Heart right ventricle (tissue), 16 donors: Measurements from ENCODE around the gene FRMD4B. TPM values are rescaled to one million over a fixed set of nuclear protein-coding genes. Genes with fewer than 3 reads are reported as not detected.

Experiments used
- ATAC-seq, 8 donors: fragments of 200-7000 bp; cut with Tn5 transposase; one replicate each; pipeline ENCODE4 v1.9.1; 2020; ENCODE audit warnings: mild to moderate bottlenecking in 8 of 8, moderate library complexity in 8 of 8, moderate number of reproducible peaks in 1 of 8
- DNase-seq, 2 donors: peaks; one replicate each; pipeline ENCODE4 v3.0.0-alpha.2; 2020
- H3K27ac ChIP-seq, 10 donors: fragments of 200-600 bp; sonication (generic) in 2 of 10; one replicate each; pipeline versions ENCODE4 v1.5.0 to v1.8.0; 2020 to 2022; ENCODE audit warnings: mild to moderate bottlenecking in 3 of 10
- H3K27me3 ChIP-seq, 7 donors: fragments of 200-600 bp; one replicate each; pipeline ENCODE4 v1.8.0; 2021 to 2022; ENCODE audit warnings: mild to moderate bottlenecking in 2 of 7
- H3K36me3 ChIP-seq, 9 donors: fragments of 200-600 bp; sonication (generic) in 1 of 9; one replicate each; pipeline versions ENCODE4 v1.5.0 to v1.8.0; 2020 to 2022; ENCODE audit warnings: mild to moderate bottlenecking in 2 of 9
- H3K4me1 ChIP-seq, 9 donors: fragments of 200-600 bp; sonication (generic) in 1 of 9; one replicate each; pipeline versions ENCODE4 v1.5.0 to v1.8.0; 2020 to 2022; ENCODE audit warnings: mild to moderate bottlenecking in 4 of 9
- H3K4me3 ChIP-seq, 10 donors: fragments of 200-600 bp; sonication (generic) in 2 of 10; one replicate each; pipeline versions ENCODE4 v1.5.0 to v1.8.0; 2020 to 2022; ENCODE audit warnings: mild to moderate bottlenecking in 7 of 10, moderate library complexity in 2 of 10
- H3K9me3 ChIP-seq, 11 donors: fragments of 200-600 bp in 10 of 11; sonication (generic) in 2 of 11; one replicate each; pipeline versions ENCODE4 v1.5.0 to v1.8.0; 2013 to 2022; ENCODE audit warnings: mild to moderate bottlenecking in 2 of 11, control low read depth in 1 of 11, moderate library complexity in 1 of 11
- WGBS, 2 donors: extraction: QIAGEN DNeasy Blood & Tissue Kit; methylation state at CpG; one replicate each; pipeline ENCODE4 v1.1.7; 2013; ENCODE audit warnings: inconsistent platforms in 1 of 2; 5-methylcytosine and 5-hydroxymethylcytosine counted together
- intact Hi-C, 10 donors: fragments of 100-400 bp; cut with DNase I; formaldehyde crosslinking; loops; one replicate each; pipeline versions ENCODE4 v1.11.1 to v1.14.2; 2022
- polyA plus RNA-seq, 2 donors: library from polyadenylated mRNA; stranded (reverse); fragments of 200-250 nt; gene quantifications; one replicate each; pipeline ENCODE4 v1.2.3, GENCODE V29; 2013
- total RNA-seq, 10 donors: library from RNA; stranded (reverse); fragmentation: NEBNext Ultra II Directional in 3 of 10; extraction: Animal tissue kit (Norgen Biotek cat#: 25700) in 3 of 10; gene quantifications; one replicate each; pipeline versions ENCODE4 v1.2.1 to v1.2.4, GENCODE V29; 2021 to 2023
- TF ChIP-seq, protein P1 (sequence below), 9 donors: fragments of 200-600 bp; sonication (generic) in 2 of 9; IDR thresholded peaks; one replicate each; pipeline versions ENCODE4 v1.5.0 to v1.8.0; 2021 to 2022; ENCODE audit warnings: antibody characterized with exemption in 9 of 9, mild to moderate bottlenecking in 5 of 9, moderate library complexity in 1 of 9
- donor health status: Arrhythmogenic right ventricular cardiomyopathy.
- donor health status: ischemic (EF 13 %, LVEDD 7.1; RV severe dilation, severe dysfunction).
- donor health status: healthy with polysubstance abuse.
- donor health status: DM: no; HTN: yes; CAD: no.
- donor health status: DM: no; HTN: no; CAD: no.
- donor health status: ischemic (EF 25% LVEDD 6.9; RV normal size, moderate dysfunction).
- donor health status: ischemic (EF 25% LVEDD 5.7; RV mildly dilated, moderate dysfunction).
- donor health status: healthy.
- donor health status: DM: yes; HTN: yes; CAD: no.
- donor health status: Ischemic cardiomyopathy.
- donor health status: ischemic (EF 35%, LVEDD 5.7; RV mildly dilated, moderate dysfunction).
- donor health status: nonischemic (EF 11% LVEDD 7.7; RV severe dilation, severe dysfunction).
- donor health status: DM: yes; HTN: yes; CAD: no.
- donor health status: PGD.
- donor health status: ischemic (EF 29% LVEDD 5.4; RV normal size, mild dysfunction).
- donor health status: nonischemic (EF 23%, LVEDD 6.1; RV moderate dilation, normal function).

FRMD4B gene
- total and polyA plus RNA-seq, 12 donors, result 4.1 to 31.0 (median 16.7) TPM

DNA sequence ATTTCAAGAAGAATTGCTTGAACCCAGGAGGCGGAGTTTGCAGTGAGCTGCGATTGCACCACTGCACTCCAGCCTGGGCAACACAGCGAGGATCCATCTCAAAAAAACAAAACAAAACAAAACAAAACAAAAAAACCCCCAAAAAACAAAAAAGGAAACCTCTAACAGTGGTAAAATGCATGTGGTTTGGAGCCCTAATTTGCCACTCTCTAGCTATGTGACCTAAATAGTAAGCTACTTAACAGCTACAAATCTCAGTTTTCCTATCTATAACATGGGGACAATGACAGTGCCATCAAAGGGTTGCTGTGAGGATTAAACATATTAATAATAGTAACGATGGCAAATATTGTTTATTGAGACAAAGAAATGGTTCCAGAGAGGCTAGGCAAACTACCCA is 144.1 kb downstream of the FRMD4B start:
- TF ChIP-seq, protein P1, sequence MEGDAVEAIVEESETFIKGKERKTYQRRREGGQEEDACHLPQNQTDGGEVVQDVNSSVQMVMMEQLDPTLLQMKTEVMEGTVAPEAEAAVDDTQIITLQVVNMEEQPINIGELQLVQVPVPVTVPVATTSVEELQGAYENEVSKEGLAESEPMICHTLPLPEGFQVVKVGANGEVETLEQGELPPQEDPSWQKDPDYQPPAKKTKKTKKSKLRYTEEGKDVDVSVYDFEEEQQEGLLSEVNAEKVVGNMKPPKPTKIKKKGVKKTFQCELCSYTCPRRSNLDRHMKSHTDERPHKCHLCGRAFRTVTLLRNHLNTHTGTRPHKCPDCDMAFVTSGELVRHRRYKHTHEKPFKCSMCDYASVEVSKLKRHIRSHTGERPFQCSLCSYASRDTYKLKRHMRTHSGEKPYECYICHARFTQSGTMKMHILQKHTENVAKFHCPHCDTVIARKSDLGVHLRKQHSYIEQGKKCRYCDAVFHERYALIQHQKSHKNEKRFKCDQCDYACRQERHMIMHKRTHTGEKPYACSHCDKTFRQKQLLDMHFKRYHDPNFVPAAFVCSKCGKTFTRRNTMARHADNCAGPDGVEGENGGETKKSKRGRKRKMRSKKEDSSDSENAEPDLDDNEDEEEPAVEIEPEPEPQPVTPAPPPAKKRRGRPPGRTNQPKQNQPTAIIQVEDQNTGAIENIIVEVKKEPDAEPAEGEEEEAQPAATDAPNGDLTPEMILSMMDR (IDR thresholded peaks at IDR 0.05), result no peak
- Histone ChIP-seq H3K27ac (peak overlapping the region in 1 of 10 donors; percentile 11), H3K4me1 (peaks cover 5 to 45% (median 24%) of the 10 kb centered on the region in 9 donors), H3K27me3 (no peaks in the 10 kb centered on the region), H3K36me3 (peaks cover 0 to 5% (median 0%) of the 10 kb centered on the region in 9 donors), H3K9me3 (no peaks in the 10 kb centered on the region), H3K4me3 (no peak overlapping the region)
- DNase-seq, result no peak
- ATAC-seq, result no peak
- intact Hi-C loops, result loop anchor here in 3 of 10 donors (2.0 to 5.0 kb wide), 4 partner anchors 19 to 51 kb away; no protein-coding TSS in a partner anchor
- WGBS, 2 donors, result 93 to 97% methylated on average over 4 of the region's 4 CpGs

DNA sequence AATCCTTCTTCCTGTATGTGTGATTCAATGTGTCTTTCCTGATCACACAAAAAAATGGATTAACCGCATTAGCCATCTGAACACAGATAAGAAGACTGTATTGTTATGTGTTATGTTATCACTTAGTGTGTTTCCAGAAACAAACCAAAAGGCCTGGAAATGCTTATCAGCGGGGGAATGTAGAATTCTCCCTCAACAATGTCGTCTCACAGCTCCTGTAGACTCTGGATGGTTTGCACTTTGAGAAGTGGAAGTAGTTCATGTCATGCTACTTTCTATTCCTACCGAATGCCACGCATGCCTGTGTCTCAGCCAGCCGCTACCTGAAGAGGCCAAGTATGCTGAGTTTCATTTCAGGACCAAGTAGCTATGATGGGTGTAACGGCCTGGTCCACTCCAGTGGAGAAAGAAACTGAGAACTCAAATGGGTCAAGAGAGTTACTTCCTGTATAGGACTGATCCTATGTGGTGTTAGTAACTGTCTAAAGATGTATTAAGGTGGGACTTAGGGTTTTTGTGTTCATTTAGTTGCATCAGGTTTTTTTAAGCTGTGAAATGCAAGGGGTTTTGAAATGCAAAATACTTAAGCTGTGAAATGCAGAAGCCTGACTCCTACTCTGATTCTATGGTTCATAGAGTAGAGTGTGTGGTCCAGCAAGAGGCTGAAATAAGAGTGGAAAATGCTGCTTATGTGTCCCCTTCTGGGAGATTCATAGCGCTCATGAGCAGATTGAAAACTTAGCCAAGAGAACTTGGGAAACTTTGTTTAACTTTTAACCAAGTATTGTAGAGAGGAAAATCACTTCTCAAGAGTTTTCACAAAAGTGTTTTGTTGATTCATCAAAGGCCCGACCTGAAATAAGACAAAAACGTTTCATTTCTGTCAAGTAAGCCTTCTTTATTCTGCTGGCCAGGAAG is 145.0 kb downstream of the FRMD4B start:
- ATAC-seq (no peak), DNase-seq (no peak)
- 56 to 65% methylated on average over 10 of the region's 10 CpGs for WGBS, 2 donors
- H3K4me1 ChIP-seq, result peaks cover 5 to 52% (median 24%) of the 10 kb centered on the region in 9 donors
- TF ChIP-seq, protein P1 (IDR thresholded peaks at IDR 0.05), result no peak
- H3K4me3 ChIP-seq, result no peak overlapping the region
- H3K27ac ChIP-seq, result peak overlapping the region in 1 of 10 donors; percentile 11
- intact Hi-C loops, result loop anchor here in 2 of 10 donors (5.0 kb wide), 3 partner anchors 39 to 51 kb away; no protein-coding TSS in a partner anchor
- no peaks in the 10 kb centered on the region for H3K27me3 ChIP-seq
- peaks cover 0 to 5% (median 0%) of the 10 kb centered on the region in 9 donors for H3K36me3 ChIP-seq
- H3K9me3 ChIP-seq, result no peaks in the 10 kb centered on the region

DNA sequence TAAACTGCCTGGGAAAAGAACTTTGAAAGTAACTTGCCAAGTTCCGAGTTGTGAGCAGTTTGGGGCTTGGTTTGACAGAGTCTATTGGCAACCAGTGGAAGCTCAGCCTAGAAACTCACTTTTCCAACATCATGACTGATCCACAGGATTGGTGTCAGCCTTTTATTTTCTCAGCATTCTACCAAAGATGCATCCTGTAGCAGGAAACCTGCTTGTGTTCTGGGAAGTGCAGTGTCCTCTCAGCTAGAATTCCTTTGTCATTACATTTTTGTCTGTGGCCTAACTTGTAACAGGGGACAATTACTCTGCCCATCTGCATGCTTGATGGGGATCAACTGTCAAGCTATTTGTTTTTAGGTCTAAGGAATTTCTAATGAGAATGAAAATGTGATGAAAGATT is 146.8 kb downstream of the FRMD4B start:
- DNase-seq, result no peak
- H3K27me3 ChIP-seq, result no peaks in the 10 kb centered on the region
- H3K4me1 ChIP-seq, result peaks cover 5 to 60% (median 24%) of the 10 kb centered on the region in 9 donors
- intact Hi-C loops, result loop anchor here in 1 of 10 donors (10.0 kb wide), 1 partner anchor 56 kb away; no protein-coding TSS in a partner anchor
- TF ChIP-seq, protein P1 (IDR thresholded peaks at IDR 0.05), result no peak
- 47 to 52% methylated on average over 1 of the region's 1 CpG for WGBS, 2 donors
- peak overlapping the region in 4 of 10 donors; percentile 7 to 51 (median 26) for H3K27ac ChIP-seq
- H3K4me3 ChIP-seq, result no peak overlapping the region
- no peak for ATAC-seq
- H3K36me3 ChIP-seq, result peaks cover 0 to 5% (median 0%) of the 10 kb centered on the region in 9 donors
- H3K9me3 ChIP-seq, result no peaks in the 10 kb centered on the region
